NCI-H1105 (cell line): Measurements from ENCODE around the gene ZNF281.
"Not testable (repeated sequence)": the region's sequence is repeated elsewhere in the genome, so short reads cannot be mapped to it uniquely, and the experiment has no call there.

ENCODE experiments used
- DNase-seq: peaks from one replicate; lab custom pipeline; 2025; lab: John Stamatoyannopoulos, UW

The ZNF281 gene

GRCh38 chr1:200409761-200410565 lies at the start of gene ZNF281:
ZNF281 (minus strand) TSS chr1:200410036; CDS start chr1:200409705, 331 bp downstream.
- DNase-seq, result peak; percentile 99

GRCh38 chr1:200458780-200459179 lies 48.9 kb upstream of the ZNF281 start:
- no peak for DNase-seq

- DNase-seq, result no peak
Measured at GRCh38 chr1:200457810-200458209, 48.0 kb upstream of the ZNF281 start.

- DNase-seq, result no peak
Measured at GRCh38 chr1:200454425-200454824, 44.6 kb upstream of the ZNF281 start.

- DNase-seq, result no peak
Measured at GRCh38 chr1:200453553-200453905, 43.7 kb upstream of the ZNF281 start.

GRCh38 chr1:200452850-200453552 lies 43.2 kb upstream of the ZNF281 start:
- no peak for DNase-seq

- no peak for DNase-seq
Measured at GRCh38 chr1:200448034-200448762, 38.4 kb upstream of the ZNF281 start.

- DNase-seq, result no peak
Measured at GRCh38 chr1:200445213-200445612, 35.4 kb upstream of the ZNF281 start.

- no peak for DNase-seq
Measured at GRCh38 chr1:200444478-200444877, 34.6 kb upstream of the ZNF281 start.

- peak; percentile 24 for DNase-seq
Measured at GRCh38 chr1:200443860-200444259, 34.0 kb upstream of the ZNF281 start.

- no peak for DNase-seq
Measured at GRCh38 chr1:200442537-200443156, 32.8 kb upstream of the ZNF281 start.

GRCh38 chr1:200442023-200442422 lies 32.2 kb upstream of the ZNF281 start:
- DNase-seq, result no peak

- no peak for DNase-seq
Measured at GRCh38 chr1:200438911-200439310, 29.1 kb upstream of the ZNF281 start.

- not testable (repeated sequence) for DNase-seq
Measured at GRCh38 chr1:200438413-200438812, 28.6 kb upstream of the ZNF281 start.

GRCh38 chr1:200437556-200438203 lies 27.8 kb upstream of the ZNF281 start:
- no peak for DNase-seq

GRCh38 chr1:200437088-200437487 lies 27.3 kb upstream of the ZNF281 start:
- no peak for DNase-seq

GRCh38 chr1:200436436-200436835 lies 26.6 kb upstream of the ZNF281 start:
- DNase-seq, result no peak

- DNase-seq, result no peak
Measured at GRCh38 chr1:200435200-200435780, 25.5 kb upstream of the ZNF281 start.

GRCh38 chr1:200433586-200433985 lies 23.8 kb upstream of the ZNF281 start:
- no peak for DNase-seq

GRCh38 chr1:200432586-200432985 lies 22.8 kb upstream of the ZNF281 start:
- no peak for DNase-seq

- no peak for DNase-seq
Measured at GRCh38 chr1:200429221-200429751, 19.4 kb upstream of the ZNF281 start.
